Progenitor cell of endocrine pancreas (in vitro differentiated cells): ENCODE data around the gene NOVA2. TPM values are rescaled to one million over a fixed set of nuclear protein-coding genes. Genes with fewer than 3 reads are reported as not detected.
A peak's percentile ranks its signal among the peaks of the same experiment; 100 is the strongest.

Source experiments
- DNase-seq: peaks from one replicate; pipeline ENCODE4 v3.0.0; 2021; ENCODE audit warnings: low spot score; ENCODE audit not compliant: unreplicated experiment
- H3K27ac Mint-ChIP-seq: 2 replicates; pipeline ENCODE4 v1.8.0; 2021; ENCODE audit warnings: mild to moderate bottlenecking, moderate library complexity, mixed read lengths
- H3K27me3 Mint-ChIP-seq: 2 replicates; pipeline ENCODE4 v1.8.0; 2021; ENCODE audit warnings: mixed read lengths
- H3K36me3 Mint-ChIP-seq: 2 replicates; pipeline ENCODE4 v1.8.0; 2022; ENCODE audit warnings: mixed read lengths; ENCODE audit not compliant: insufficient read depth
- H3K4me1 Mint-ChIP-seq: 2 replicates; pipeline ENCODE4 v1.8.0; 2021; ENCODE audit warnings: low read depth, mixed read lengths
- H3K4me3 Mint-ChIP-seq: 2 replicates; pipeline ENCODE4 v1.8.0; 2021; ENCODE audit warnings: low read depth, mild to moderate bottlenecking, moderate library complexity, mixed read lengths
- H3K9me3 Mint-ChIP-seq: 2 replicates; pipeline ENCODE4 v1.8.0; 2021; ENCODE audit warnings: low read depth, mixed read lengths
- CTCF ChIP-seq: fragments of 200-600 bp; sonication (generic); IDR thresholded peaks from one replicate; pipeline ENCODE4 v1.5.0; 2021; ENCODE audit warnings: antibody characterized with exemption, mild to moderate bottlenecking; ENCODE audit not compliant: unreplicated experiment
- total RNA-seq: library from RNA; stranded (reverse); gene quantifications from 2 replicates; pipeline ENCODE4 v1.2.1, GENCODE V29; 2021

NOVA2 gene
- total RNA-seq, 1 donor from 2014 or later = 0.53 TPM

- Mint-ChIP-seq H3K4me1 (peaks cover 5% of the 10 kb centered on the region), H3K27ac (no peak overlapping the region), H3K4me3 (no peak overlapping the region), H3K36me3 (peaks cover 23% of the 10 kb centered on the region), H3K9me3 (no peaks in the 10 kb centered on the region), H3K27me3 (peaks cover 15% of the 10 kb centered on the region)
- TF ChIP-seq CTCF = peak; percentile 89
- DNase-seq = peak; percentile 61
These were observed 36.2 kb upstream of the NOVA2 start for GRCh38 chr19:46009530-46010510.

- Mint-ChIP-seq H3K27ac (no peak overlapping the region), H3K9me3 (no peaks in the 10 kb centered on the region), H3K4me3 (no peak overlapping the region), H3K27me3 (peaks cover 2% of the 10 kb centered on the region), H3K4me1 (no peaks in the 10 kb centered on the region), H3K36me3 (peaks cover 19% of the 10 kb centered on the region)
- no peak for TF ChIP-seq CTCF
- DNase-seq = no peak
These were observed 32.7 kb upstream of the NOVA2 start for GRCh38 chr19:46006411-46006810.

- DNase-seq = no peak
- no peak for TF ChIP-seq CTCF
- Mint-ChIP-seq H3K36me3 (peaks cover 9% of the 10 kb centered on the region), H3K27ac (no peak overlapping the region), H3K9me3 (no peaks in the 10 kb centered on the region), H3K27me3 (peaks cover 26% of the 10 kb centered on the region), H3K4me1 (peaks cover 11% of the 10 kb centered on the region), H3K4me3 (no peak overlapping the region)
These were observed 29.1 kb upstream of the NOVA2 start for GRCh38 chr19:46002678-46003275.

GRCh38 chr19:46000491-46001246 is 27.0 kb upstream of the NOVA2 start:
- H3K4me3 Mint-ChIP-seq = peak overlapping the region; percentile 72
- DNase-seq = no peak
- H3K9me3 Mint-ChIP-seq = no peaks in the 10 kb centered on the region
- H3K36me3 Mint-ChIP-seq = peaks cover 4% of the 10 kb centered on the region
- no peak overlapping the region for H3K27ac Mint-ChIP-seq
- H3K27me3 Mint-ChIP-seq = peaks cover 26% of the 10 kb centered on the region
- TF ChIP-seq CTCF = no peak
- H3K4me1 Mint-ChIP-seq = peaks cover 16% of the 10 kb centered on the region

- peak overlapping the region; percentile 33 for H3K4me3 Mint-ChIP-seq
- H3K27ac Mint-ChIP-seq = peak overlapping the region; percentile 88
- DNase-seq = no peak
- H3K9me3 Mint-ChIP-seq = no peaks in the 10 kb centered on the region
- H3K27me3 Mint-ChIP-seq = peaks cover 26% of the 10 kb centered on the region
- no peak for TF ChIP-seq CTCF
- peaks cover 16% of the 10 kb centered on the region for H3K4me1 Mint-ChIP-seq
- peaks cover 4% of the 10 kb centered on the region for H3K36me3 Mint-ChIP-seq
These were observed 26.0 kb upstream of the NOVA2 start for GRCh38 chr19:45999653-46000121.
